ENCODE data around the gene CTBS. TPM values are rescaled to one million over a fixed set of nuclear protein-coding genes. Genes with fewer than 3 reads are reported as not detected.

Gene CTBS
- total RNA-seq, 1 donor from 2014 or later: 14.5 TPM

- TF ChIP-seq, protein P1, sequence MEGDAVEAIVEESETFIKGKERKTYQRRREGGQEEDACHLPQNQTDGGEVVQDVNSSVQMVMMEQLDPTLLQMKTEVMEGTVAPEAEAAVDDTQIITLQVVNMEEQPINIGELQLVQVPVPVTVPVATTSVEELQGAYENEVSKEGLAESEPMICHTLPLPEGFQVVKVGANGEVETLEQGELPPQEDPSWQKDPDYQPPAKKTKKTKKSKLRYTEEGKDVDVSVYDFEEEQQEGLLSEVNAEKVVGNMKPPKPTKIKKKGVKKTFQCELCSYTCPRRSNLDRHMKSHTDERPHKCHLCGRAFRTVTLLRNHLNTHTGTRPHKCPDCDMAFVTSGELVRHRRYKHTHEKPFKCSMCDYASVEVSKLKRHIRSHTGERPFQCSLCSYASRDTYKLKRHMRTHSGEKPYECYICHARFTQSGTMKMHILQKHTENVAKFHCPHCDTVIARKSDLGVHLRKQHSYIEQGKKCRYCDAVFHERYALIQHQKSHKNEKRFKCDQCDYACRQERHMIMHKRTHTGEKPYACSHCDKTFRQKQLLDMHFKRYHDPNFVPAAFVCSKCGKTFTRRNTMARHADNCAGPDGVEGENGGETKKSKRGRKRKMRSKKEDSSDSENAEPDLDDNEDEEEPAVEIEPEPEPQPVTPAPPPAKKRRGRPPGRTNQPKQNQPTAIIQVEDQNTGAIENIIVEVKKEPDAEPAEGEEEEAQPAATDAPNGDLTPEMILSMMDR (IDR thresholded peaks at IDR 0.05): no peak
- peak overlapping the region; percentile 30 to 94 for H3K27ac ChIP-seq
- H3K9me3 ChIP-seq: no peaks in the 10 kb centered on the region
- no peak overlapping the region for H3K4me3 ChIP-seq
- no peak for DNase-seq (ENCODE audit: low spot score in 2 of 2)
- no peaks in the 10 kb centered on the region for H3K27me3 ChIP-seq
- intact Hi-C loops (cut with DNase I): loop anchor here (5.0 to 10.0 kb wide), 3 partner anchors 50 to 463 kb away; partner anchors contain the start of gene PRKACB
- no peaks in the 10 kb centered on the region for H3K36me3 ChIP-seq
- peaks cover 0 to 5% of the 10 kb centered on the region in 2 donors for H3K4me1 ChIP-seq
Measured at GRCh38 chr1:84605157-84605556, 30.9 kb upstream of the CTBS start.

- Histone ChIP-seq H3K9me3 (no peaks in the 10 kb centered on the region), H3K27ac (peak overlapping the region; percentile 87 to 94), H3K4me3 (peak overlapping the region; percentile 49 to 55), H3K27me3 (no peaks in the 10 kb centered on the region), H3K4me1 (peaks cover 3 to 11% of the 10 kb centered on the region in 2 donors), H3K36me3 (no peaks in the 10 kb centered on the region)
- TF ChIP-seq, protein P1 (IDR thresholded peaks at IDR 0.05): peak; percentile 68 to 81 (median 77)
- peak; percentile 52 to 83 for DNase-seq (ENCODE audit: low spot score in 2 of 2)
- intact Hi-C loops (cut with DNase I): loop anchor here (1.0 to 10.0 kb wide), 6 partner anchors 30 to 602 kb away; partner anchors contain the start of genes CTBS, GNG5 and SPATA1
Measured at GRCh38 chr1:84603941-84604830, 29.9 kb upstream of the CTBS start.

- Histone ChIP-seq H3K4me3 (peak overlapping the region in 1 of 2 donors; percentile 55), H3K4me1 (peaks cover 9 to 18% of the 10 kb centered on the region in 2 donors), H3K36me3 (no peaks in the 10 kb centered on the region), H3K9me3 (no peaks in the 10 kb centered on the region), H3K27ac (peak overlapping the region; percentile 87 to 94), H3K27me3 (no peaks in the 10 kb centered on the region)
- TF ChIP-seq, protein P1 (IDR thresholded peaks at IDR 0.05): no peak
- intact Hi-C loops (cut with DNase I): loop anchor here (5.0 to 10.0 kb wide), 3 partner anchors 48 to 601 kb away; no protein-coding TSS in a partner anchor
- DNase-seq (ENCODE audit: low spot score in 2 of 2): no peak
Measured at GRCh38 chr1:84603223-84603622, 29.0 kb upstream of the CTBS start.

GRCh38 chr1:84600796-84601195 lies 26.6 kb upstream of the CTBS start:
- TF ChIP-seq, protein P1 (IDR thresholded peaks at IDR 0.05): no peak
- Histone ChIP-seq H3K27me3 (no peaks in the 10 kb centered on the region), H3K4me1 (peaks cover 9 to 18% of the 10 kb centered on the region in 2 donors), H3K4me3 (no peak overlapping the region), H3K9me3 (no peaks in the 10 kb centered on the region), H3K27ac (peak overlapping the region; percentile 87 to 91), H3K36me3 (no peaks in the 10 kb centered on the region)
- DNase-seq (ENCODE audit: low spot score in 2 of 2): no peak
- intact Hi-C loops (cut with DNase I): loop anchor here (5.0 to 10.0 kb wide), 3 partner anchors 46 to 598 kb away; no protein-coding TSS in a partner anchor

DNA sequence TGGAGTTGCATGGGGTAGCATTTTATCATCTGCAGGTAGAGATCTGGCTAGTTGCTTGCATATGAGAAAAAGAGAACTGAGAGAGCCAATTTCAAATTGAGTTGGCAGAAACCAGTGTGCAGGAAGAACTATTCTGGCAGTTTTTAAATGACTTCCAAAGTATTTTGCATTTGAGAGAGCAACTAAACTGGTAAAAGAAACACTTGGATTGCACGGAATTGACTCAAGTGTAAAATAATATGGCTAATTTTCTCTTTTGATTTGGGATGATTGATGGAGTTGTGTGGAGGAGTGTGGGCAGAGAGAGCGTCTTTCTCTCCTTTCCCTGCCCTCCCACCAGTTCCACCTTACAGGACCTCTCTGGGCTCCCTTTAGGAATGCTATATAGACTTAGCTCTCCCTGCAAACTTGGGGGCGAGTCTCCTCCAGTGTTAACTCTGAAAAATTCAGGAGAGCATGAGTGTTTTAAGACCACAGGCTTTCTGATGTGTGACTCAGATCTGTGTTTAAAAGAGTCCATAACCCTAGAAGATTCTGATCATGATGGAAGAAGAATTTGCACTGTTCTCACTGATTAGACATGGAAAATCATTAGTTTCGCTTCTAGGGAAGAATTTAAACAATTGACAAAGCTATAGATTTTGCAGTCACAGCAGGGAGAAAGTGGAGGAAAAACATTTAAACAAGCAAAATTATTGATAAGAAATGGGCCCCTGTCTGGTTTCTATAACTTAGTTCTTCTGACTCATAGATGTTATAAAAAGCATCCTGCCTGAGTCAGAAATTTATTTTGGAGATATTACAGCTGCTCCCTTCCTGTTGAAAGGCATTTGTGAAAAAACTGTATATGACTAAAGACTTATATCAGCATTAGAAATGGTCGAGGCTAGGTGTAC lies 24.9 kb upstream of the CTBS start:
- intact Hi-C loops (cut with DNase I): loop anchor here (1.0 kb wide), 2 partner anchors 25 to 93 kb away; partner anchors contain the start of genes CTBS, GNG5 and SPATA1

More for the DNA sequence above, 24.9 kb upstream of the CTBS start:
- Histone ChIP-seq H3K4me3 (peak overlapping the region in 1 of 2 donors; percentile 43), H3K4me1 (peaks cover 9 to 18% of the 10 kb centered on the region in 2 donors), H3K27me3 (no peaks in the 10 kb centered on the region), H3K9me3 (peaks cover 0 to under 1% of the 10 kb centered on the region in 2 donors), H3K36me3 (no peaks in the 10 kb centered on the region), H3K27ac (peak overlapping the region; percentile 87 to 91)
- DNase-seq (ENCODE audit: low spot score in 2 of 2): no peak
- TF ChIP-seq, protein P1 (IDR thresholded peaks at IDR 0.05): no peak

Measured in ascending aorta (tissue), 2 donors.